HCT116 (cell line): ENCODE data around the gene NUTM2A.
"Not testable (repeated sequence)": the region's sequence is repeated elsewhere in the genome, so short reads cannot be mapped to it uniquely, and the experiment has no call there.

Experiments used
- CBX3 ChIP-seq: IDR thresholded peaks from 2 replicates; pipeline ENCODE4 v1.6.1; 2012; ENCODE audit warnings: low read depth
- EZH2 ChIP-seq: fragments of 200-600 bp; sonication (generic); IDR thresholded peaks from 2 replicates; pipeline ENCODE4 v1.6.1; 2017; ENCODE audit warnings: antibody characterized with exemption, mixed run types
- EZH2phosphoT487 ChIP-seq: fragments of 200-600 bp; IDR thresholded peaks from 2 replicates; pipeline ENCODE4 v1.6.1; 2018; ENCODE audit warnings: antibody characterized with exemption, borderline replicate concordance
- JUND ChIP-seq: IDR thresholded peaks from 2 replicates; pipeline ENCODE4 v1.6.1; 2012
- POLR2AphosphoS5 ChIP-seq: IDR thresholded peaks from 2 replicates; pipeline ENCODE4 v1.6.1; 2011; ENCODE audit warnings: mild to moderate bottlenecking, low read depth, low read length, moderate library complexity
- REST ChIP-seq: IDR thresholded peaks from 2 replicates; pipeline ENCODE4 v1.6.1; 2012; ENCODE audit warnings: low read depth
- TCF7L2 ChIP-seq: IDR thresholded peaks from 2 replicates; pipeline ENCODE4 v1.7.0; 2011; ENCODE audit warnings: borderline replicate concordance, inconsistent platforms; ENCODE audit not compliant: insufficient read depth, insufficient read length; ENCODE audit errors: extremely low read depth
- ZNF274 ChIP-seq: fragments of 200-500 bp; sonication (Bioruptor generic); IDR thresholded peaks from 2 replicates; pipeline ENCODE4 v1.6.1; 2014; ENCODE audit warnings: mild to moderate bottlenecking, low read depth, low read length, inconsistent platforms
- TF ChIP-seq, protein P1 (sequence below), 3 experiments: fragments of 200-600 bp in 1 of 3; sonication (generic) in 1 of 3; IDR thresholded peaks in 2 of 3; conservative IDR thresholded peaks in 1 of 3; 2 replicates each; pipeline ENCODE4 v1.5.1; 2012 to 2017; ENCODE audit warnings: low read depth in 2 of 3, low read length in 2 of 3, antibody characterized with exemption in 1 of 3, borderline replicate concordance in 1 of 3, control low read depth in 1 of 3, mild to moderate bottlenecking in 1 of 3, mixed read lengths in 1 of 3, mixed run types in 1 of 3, moderate library complexity in 1 of 3; ENCODE audit not compliant: insufficient read depth in 1 of 3
- TF ChIP-seq, protein P2 (sequence below): IDR thresholded peaks from 2 replicates; pipeline ENCODE4 v1.6.1; 2012

DNA sequence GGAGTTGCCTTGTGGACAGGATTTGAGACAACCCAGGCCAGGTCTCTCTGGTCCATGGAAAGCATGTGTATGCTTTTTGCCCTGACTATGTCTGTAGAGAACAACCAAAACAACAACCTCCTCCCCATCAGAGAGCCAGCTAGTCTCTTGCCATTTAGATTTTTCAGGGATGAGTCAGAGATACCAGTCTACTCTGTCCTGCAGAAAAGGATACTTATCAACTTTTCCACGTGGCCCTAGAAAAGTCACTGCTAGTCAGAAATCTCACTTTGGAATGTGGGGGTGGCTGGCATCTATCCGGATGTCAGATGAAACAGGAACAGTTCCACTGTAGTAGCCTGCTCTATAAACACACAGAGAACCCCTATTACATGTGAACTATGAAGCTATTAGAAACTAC is 13.4 kb upstream of the NUTM2A start:
- TF ChIP-seq JUND, result peak; percentile 66
- TF ChIP-seq, protein P1, sequence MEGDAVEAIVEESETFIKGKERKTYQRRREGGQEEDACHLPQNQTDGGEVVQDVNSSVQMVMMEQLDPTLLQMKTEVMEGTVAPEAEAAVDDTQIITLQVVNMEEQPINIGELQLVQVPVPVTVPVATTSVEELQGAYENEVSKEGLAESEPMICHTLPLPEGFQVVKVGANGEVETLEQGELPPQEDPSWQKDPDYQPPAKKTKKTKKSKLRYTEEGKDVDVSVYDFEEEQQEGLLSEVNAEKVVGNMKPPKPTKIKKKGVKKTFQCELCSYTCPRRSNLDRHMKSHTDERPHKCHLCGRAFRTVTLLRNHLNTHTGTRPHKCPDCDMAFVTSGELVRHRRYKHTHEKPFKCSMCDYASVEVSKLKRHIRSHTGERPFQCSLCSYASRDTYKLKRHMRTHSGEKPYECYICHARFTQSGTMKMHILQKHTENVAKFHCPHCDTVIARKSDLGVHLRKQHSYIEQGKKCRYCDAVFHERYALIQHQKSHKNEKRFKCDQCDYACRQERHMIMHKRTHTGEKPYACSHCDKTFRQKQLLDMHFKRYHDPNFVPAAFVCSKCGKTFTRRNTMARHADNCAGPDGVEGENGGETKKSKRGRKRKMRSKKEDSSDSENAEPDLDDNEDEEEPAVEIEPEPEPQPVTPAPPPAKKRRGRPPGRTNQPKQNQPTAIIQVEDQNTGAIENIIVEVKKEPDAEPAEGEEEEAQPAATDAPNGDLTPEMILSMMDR (IDR thresholded peaks at IDR 0.05 in 2 of 3, conservative IDR thresholded peaks at IDR 0.05 in 1 of 3; ENCODE audit: borderline replicate concordance in 1 of 3, insufficient read depth in 1 of 3, low read depth in 2 of 3, low read length in 2 of 3), result not testable (repeated sequence)
- not testable (repeated sequence) for TF ChIP-seq EZH2, EZH2phosphoT487, REST, POLR2AphosphoS5, CBX3, ZNF274, TCF7L2
- TF ChIP-seq, protein P2, sequence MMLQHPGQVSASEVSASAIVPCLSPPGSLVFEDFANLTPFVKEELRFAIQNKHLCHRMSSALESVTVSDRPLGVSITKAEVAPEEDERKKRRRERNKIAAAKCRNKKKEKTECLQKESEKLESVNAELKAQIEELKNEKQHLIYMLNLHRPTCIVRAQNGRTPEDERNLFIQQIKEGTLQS, result not testable (repeated sequence)
